ENCODE data around the gene SETD5.

The SETD5 gene

DNA sequence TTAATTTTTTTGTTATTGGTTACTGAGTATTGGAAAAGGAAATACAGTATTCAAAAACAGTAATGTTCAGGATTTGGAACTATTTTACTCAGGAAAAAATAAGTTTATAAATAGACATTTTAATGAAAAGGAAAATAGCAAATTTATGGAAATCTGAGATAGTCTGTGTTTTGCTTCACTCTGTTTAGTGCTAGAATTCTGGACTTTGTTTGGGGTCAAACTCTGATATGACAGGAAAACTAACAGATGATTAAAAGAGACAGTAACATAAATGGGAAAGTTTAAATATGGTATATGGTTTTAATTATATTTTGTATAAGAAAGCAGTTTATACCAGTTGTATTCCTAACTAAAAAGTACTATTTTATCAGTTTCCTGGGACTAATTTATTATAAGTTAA is 17.4 kb downstream of the SETD5 start:
- no peak for DNase-seq

DNA sequence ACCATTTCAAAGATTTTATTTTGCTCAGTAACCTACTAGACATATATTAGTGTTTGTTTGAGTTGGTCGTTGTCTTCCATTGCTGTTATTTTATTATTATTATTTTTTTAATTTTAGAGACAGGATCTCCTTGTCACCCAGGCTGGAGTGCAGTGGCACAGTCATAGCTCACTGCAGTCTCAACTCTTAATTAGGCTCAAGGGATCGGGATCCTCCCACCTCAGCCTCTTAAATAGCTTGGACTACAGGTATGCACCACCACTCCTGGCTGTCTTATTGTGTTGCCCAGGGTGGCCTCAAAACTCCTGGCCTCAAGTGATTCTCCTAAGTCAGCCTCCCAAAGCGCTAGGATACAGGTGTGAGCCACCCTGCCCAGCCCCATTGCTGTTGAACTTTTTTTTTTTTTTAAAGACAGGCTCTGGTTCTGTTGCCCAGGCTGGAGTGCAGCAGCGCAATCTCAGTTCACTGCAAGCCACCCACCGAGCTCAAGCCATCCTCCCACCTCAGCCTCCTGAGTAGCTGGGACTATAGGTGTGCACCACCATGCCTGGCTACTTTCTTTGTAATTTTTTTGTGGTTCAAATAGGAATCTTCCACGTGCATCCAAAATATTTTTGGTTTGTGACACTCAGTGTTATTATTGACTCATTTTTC is 18.2 kb downstream of the SETD5 start:
- DNase-seq, result no peak

DNA sequence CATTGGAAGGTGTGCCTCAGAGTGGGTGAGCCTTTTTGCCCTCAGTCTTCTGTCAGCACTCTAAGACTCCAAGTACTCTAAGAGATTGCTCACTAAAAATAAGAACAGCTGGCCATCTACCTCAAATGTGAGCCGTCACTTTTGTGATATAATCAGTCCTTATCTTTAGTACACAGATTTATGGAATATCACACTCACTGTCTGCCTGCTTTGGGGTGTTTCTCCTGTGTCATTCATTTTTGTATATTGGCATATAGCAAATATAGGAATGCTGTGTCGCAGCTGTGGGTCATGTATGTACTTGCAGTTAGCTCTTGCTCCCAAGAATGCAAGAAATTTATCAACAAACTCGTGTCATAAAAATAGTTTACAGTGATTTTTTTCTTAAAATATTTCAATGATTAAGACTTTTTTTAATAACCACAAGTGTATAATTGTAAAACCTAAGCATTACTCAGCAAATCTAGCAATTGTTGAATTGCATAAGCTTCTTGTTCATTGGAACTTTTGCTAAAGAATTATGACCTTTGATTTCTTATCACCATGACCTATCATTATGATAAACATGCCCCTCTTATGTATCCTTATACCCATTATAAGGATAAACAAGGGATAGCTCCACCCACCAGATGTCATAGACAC is 18.8 kb downstream of the SETD5 start:
- DNase-seq, result no peak

DNA sequence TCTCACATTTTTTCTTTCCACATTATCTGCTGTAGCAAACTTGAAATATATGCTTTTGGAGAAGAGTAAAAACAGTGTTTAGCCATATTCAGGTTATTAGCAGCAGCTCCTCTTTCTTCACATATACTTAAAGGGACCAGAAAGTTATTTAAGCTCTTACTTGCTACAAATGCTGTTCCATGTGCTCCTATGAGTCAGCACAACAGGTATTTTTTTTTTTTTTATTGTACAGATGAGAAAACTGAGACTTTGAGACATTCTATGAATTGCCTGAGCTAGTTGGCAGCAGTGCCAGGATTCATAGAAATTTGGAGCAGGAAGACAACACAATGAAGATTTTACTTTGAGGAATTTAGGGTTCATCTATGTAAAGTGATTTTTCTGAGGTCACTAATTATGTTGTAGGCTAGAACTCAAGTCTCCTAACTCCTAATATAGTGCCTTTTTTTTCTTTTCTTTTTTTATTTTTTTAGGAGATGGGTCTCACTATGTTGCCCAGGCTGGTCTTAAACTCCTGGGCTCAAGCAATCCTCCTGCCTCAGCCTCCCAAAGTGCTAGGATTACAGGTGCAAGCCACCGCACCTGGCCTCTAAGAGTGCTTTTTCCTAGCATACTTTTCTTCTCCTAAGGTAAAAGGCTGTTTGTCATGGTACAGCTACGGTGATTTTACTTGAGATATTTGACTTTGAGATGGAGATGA is 23.6 kb downstream of the SETD5 start:
- DNase-seq, result no peak

DNA sequence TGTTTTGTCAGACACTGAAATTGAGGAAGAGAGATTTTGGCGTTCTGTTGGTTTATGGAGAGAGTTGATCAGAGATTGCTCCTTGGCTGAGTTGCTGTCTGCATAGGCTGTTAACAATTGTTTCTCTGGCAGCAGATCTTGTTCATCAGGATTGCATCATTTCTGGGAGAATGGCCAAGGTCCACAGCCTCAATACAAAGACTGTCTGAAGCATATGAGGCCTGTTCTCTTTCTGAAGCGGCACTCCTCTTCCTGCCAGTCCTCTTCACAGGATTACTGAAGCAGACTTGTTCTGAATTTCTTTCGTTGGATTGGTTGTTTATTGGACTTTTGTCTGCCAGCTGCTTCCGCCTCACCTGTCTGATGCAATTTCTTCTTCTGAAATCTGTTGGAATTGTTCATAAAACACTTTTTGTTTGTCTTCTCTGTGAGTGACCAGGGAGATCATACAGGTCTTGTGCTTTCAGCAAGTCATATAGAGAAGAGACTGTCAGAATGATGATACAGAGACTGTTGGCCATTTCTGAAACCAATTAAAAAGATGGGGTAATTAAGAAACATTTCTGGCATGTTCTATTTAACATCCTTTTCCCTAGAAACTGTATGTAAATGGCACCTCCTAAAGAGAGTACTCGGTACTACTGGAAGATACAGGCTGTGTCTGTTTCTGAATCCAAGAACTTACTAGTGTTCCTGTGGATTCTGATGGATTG is 25.5 kb downstream of the SETD5 start:
- DNase-seq, result no peak

DNA sequence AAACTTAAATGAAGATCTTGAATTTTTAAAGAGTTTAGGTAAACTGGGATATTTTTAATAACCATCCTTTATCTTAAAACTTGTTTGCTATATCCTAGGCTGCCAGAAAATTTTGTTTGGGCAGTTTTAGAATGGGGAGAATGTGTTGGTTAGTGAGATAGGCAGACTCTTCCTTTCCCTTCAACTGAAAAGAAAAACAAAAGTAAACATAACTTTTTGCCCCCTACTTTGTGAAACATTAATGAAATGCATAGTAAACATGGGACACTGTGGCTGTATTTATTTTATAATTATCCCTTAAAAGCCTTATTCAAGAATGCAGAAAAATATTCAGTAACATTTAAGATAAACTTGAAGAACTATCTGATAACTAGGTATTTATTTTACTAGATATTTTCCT is 31.0 kb downstream of the SETD5 start:
- DNase-seq, result no peak

DNA sequence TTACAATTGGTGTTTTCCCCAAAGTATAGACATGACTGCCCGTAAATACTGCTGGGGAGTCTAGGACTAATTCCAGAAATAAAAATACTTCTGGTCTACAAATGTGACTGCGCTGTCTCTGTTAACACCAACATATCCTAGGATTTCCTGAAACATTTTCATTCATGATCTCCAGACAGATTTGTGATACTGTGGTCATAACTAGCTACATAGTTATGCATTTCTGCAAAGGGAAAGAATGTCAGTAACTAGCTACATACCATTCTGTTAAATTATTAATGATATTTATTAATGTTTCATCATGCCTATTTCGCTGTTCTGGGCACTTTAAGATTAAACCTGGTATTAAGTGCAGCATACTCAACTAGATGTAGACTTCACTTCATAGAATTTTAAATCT is 33.3 kb downstream of the SETD5 start:
- no peak for DNase-seq

DNA sequence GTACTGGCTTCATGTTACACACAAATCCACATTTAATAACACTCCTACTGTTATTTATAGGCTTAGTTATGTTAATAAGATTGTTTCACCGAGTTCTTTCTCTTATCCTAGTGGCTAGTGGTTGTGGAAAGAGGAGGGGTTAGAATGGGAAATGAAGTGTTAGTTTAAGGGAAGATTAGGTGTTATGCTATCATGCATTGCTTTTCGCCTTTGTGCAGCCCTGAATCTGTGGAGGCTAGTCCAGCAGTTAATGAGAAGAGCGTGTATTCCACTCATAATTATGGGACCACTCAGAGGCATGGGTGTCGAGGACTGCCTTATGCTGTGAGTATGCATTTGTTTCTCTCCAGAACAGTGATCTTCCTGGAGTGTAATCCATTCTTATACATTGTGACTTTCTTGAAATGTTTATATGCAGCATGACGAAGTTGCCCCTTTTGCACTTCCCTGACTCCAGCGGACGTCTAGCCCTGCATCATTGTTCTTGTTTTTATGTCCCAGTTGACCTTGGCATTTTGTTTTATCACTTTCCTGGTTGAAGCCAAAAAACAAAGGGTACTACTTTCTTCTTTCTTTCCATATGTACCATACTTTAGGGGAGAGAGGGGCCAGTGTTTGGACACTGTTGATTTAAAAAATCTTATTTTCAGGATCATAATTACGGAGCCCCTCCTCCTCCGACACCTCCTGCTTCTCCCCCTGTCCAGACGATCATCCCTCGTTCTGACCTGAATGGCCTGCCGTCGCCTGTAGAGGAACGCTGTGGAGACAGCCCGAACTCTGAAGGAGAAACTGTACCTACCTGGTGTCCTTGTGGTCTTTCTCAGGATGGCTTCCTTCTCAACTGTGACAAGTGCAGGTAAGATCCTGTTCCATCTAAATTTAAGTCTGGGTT is 36.5 kb downstream of the SETD5 start:
- no peak for DNase-seq

DNA sequence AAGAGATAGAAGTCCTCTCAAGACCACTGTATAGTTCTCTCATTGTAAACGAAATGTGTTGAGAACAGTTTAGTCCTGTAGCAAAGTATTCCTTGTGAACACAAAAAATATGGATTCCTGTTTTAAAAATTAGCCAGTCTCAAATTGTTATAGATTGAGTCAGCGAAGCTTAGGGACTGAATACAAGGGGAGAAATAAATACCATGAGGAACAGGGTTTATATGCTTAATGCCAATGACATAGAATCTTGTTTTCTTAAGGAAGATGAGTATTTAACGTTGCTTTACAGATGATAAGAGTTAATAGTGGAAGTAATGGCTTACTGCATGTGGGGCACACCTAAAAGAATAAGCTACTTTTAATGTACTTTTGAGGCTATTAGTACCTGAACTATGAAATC is 37.9 kb downstream of the SETD5 start:
- DNase-seq, result no peak

DNA sequence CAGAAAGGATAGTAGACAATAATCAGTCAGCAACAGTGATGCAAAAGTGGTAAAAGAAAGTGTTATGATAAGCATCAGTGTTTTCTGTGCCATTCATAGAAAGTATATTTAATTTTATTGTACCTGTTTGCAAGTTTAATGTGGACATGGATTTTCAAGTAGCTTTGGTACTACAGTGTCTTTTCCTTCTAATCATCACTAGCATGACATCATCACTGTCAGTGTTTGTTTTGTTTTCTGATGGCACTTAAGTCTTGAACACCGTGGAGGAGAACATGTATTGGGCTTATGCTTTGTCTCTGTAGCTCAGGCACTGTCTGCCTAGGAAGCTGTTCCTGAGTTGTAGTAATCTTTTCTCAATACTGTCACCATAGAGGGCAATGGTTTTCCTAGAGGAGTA is 41.9 kb downstream of the SETD5 start:
- DNase-seq, result no peak

DNA sequence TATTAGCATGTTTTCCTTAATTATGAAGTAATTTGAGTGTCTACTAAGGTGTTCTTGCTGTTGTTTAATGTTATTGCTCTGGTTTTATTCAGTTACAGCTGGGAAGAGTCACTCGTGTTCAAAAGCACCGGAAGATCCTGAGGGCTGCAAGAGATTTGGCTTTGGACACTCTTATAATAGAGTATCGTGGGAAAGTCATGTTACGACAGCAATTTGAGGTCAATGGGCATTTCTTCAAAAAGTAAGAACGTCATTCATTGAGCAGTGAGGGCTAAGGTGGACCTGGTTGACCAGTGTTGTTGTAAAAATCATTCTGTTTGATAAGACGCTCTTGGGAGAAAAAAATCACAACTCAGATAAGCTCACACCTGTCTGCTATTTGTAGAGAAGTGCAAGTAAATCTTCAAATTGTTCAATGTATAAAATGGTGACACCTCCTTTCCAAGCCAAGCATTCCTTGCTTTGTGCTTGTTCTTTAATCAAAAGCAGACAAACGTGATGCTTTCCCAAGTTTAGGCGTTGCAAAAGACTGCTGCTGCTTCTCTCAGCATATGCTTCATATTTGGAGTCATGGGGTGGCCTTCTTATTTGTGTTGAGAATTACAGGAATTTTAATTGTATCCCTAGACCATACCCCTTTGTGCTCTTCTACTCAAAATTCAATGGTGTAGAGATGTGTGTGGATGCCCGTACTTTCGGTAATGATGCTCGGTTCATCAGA is 44.2 kb downstream of the SETD5 start:
- DNase-seq, result no peak

DNA sequence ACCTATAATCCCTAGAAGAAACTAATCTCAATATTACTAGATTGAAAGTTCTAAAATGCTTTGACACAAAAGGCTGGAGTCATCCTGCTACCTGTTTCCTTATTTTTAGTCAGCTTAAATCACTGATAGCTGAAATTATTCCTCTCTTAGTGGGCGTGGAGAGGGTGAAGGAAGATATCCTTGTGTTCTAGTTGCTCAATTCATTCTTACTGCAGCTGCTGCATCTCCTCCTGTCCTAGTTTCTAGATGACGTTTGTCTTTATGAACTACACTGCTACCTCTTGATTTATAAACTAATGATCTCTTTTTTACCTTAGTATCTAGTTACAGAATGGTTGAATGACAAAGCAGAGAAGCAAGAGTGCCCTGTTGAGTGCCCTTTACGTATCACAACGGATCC is 50.7 kb downstream of the SETD5 start:
- DNase-seq, result no peak

DNA sequence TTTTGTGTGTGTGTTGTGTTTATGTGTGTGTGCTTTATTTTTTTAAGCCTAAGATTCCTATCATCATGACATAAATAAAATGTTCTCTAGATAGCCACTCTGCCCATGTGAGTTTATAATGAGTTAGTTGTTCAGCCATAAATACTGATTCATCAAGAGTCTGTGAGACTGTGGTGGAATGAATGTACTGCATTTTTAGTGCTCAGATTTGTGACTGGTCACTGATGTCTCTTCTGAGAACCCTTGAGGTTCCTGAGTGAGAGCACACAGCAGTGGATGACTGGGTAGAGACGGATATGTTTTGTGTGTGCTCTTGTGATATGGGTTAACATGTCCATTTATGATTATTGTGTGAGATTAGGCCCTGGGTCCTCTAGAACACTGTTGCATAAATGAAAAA is 51.2 kb downstream of the SETD5 start:
- no peak for DNase-seq

DNA sequence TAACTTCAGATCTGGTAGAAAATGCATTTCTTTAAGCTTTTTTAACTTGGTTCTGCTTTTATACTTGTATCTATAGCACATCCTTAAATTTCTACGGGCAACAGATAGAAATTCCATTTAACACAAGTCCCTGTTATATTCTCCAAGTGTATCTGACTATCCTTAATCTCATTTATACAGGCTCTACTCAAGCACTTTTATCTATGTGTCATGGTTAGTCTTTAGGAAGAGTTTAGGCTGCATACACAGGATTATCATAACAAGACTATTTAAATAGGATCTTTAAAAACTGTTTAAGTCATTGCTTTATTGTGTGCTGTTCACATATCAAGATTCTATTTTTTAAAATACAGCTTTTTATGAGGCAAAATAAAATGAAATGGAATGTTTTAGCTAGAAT is 52.7 kb downstream of the SETD5 start:
- DNase-seq, result no peak

DNA sequence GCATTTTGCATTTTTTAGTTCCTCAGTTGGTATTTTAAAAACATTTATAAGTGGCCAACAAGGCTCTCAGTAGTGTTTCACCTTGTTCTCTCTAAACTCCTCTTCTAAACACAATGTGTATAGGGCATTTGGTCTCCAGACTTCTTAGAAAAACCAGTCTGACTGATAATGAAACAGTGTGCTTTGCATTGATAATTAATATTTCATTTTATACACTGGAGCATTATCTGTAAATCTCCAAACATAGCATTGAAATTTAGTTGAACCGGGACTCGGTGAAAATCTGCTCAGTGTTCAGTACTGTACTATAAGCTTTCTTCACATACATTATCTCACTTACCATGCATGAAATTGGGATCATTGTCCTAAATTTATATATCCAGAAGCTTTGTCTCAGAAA is 53.6 kb downstream of the SETD5 start:
- DNase-seq, result no peak

DNA sequence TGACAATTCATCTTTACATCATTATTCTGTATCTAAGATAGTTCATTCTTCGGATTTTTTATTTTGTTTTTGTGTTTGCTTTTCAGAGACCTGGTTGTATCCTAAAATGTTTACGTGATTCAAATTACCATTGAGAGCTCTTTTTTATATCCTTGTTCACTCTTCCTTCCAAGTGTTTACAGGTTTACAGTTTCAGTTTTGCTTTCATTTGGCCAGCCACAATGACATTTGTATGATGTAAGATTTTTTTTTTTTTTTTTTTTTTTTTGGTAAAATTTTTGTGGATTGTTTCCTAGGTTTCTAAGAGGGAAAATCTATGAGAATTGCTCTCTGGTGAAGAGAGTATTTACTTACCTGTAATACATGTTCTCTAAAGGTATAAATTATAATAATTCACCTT is 55.0 kb downstream of the SETD5 start:
- DNase-seq, result no peak

DNA sequence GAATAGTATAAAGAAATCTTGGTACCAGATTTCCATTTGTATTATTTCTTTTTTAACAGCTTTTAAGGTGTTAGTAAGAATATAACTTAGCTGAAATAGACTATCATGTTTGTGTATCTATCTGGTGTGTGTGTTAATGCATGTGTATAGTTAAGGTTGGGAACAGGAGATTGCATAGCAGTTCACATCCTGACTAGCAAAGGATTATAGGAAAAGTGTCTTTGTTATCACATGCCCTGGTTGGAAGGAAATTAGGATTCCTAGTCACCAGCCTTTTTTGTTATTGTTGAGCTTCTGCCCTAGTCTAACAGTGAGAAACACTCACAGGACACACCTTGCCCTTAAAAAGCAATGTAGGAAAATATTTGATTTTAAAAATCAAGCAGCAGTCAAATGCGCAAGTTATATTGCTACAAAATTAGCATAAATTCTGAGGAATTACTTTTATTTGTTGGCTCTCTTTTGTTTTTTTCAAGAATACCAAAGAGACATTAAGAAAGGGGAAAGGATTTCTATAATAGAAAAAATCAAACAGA is 58.2 kb downstream of the SETD5 start:
- no peak for DNase-seq

DNA sequence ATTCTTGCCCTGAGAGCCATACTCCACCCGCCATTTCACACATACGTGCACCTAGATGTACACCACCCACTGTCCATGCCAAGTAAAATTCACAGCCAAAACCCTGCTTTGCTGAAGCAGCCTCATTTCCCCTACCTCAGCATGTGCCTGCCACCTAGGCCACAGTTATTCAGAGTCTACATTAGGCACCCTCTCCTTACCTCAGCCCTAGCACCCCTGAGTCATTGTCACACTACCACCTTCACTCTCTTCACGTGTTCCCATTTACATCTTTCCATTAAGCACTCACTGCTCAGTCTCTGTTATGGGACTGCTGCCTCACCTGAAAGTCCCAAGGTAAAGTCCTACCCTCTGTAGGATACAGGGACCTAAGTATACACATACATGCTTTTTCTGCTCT is 70.0 kb downstream of the SETD5 start:
- no peak for DNase-seq

DNA sequence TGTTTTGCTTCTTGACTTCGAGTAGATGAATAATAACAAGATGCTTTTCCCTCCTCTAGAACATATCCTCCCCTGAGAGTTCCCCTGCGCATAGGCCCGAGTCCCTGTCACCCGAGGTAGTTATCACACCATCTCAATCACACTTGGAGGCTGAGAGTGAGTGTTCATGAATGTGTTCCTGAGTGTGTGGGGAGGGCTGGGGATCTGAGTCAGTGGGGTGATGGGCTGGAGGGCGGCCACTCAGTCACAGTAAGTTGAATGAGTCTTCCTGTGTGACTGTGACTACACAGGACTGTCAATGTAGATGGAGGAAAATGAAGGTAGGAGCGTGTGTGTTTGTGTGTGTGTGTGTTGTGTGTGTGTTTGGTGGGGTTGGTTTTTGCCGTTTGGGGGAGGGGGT is 71.0 kb downstream of the SETD5 start:
- no peak for DNase-seq

DNA sequence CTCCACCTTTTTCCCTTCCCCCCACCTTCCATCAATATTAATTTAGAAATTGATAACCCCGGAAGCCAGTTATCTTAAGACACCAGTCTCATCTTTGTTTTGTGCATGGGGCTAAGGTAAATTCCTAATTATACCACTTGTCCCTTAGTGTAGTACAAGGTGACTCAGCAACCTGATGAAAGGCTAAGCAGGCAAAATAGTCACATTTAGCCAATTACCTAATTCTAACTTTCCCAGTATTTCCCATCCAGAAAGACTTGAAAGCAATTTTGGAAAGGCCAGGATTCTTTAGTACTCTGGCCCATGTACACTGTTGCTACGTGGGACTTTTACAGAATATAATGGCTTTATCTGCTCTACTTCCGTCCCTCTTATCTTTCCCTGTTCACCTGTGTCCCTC is 72.6 kb downstream of the SETD5 start:
- no peak for DNase-seq

DNA sequence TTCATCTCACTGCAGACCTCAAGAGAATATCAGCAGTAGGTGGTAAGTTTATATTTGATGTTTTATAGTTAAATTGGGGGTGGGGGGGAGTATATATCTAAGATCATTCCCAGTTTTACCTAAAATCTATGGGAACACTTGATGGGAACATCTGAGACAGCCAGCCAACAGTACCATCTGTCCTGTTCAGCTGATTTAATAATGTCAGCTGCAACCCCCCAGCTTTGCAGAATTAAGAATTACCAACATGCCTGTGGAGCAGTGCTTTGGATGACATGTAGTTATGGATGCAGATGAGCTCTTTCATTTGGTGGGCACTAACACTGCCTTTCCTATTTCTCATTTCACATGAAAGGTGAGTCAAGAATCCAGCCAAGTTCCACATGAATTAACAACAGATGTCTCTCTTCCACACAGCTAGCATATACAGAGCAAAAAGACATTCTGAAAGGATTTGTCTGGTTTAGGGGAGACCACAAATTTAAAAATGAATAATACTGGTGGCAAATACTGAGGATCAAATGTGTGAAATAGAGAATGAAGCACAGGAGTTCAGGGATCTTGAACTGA is 76.2 kb downstream of the SETD5 start:
- no peak for DNase-seq

DNA sequence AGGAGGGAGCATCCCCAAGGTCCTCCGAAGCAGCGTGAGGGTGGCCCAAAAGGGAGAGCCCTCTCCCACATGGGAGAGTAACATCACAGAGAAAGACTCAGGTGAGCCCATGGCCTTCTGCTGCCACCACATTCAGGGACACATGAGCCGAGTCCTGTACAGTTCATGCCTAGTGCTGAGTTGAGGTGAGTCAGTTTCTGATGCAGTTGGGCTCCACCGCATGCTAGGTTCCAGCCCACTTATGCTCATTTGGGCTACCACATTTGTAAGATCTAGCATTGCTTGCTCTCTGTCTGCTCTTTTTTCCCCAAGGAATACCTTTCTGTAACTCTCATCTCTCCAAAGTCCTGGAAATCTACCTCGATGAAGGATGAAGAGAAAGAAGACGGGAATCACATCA is 77.1 kb downstream of the SETD5 start:
- no peak for DNase-seq
